Gastroesophageal sphincter (tissue), 3 donors: ENCODE data around the gene RRAD.

Experiments used
- CTCF ChIP-seq, 4 experiments: fragments of 200-600 bp in 2 of 4; fragments of 450-650 bp in 2 of 4; sonication (generic) in 1 of 4; IDR thresholded peaks; one replicate each; pipeline ENCODE4 v1.5.1; 2017 to 2019; ENCODE audit warnings: antibody characterized with exemption in 4 of 4, mild to moderate bottlenecking in 2 of 4, moderate library complexity in 2 of 4
- EP300 ChIP-seq: sonication (generic); formaldehyde crosslinking; IDR thresholded peaks from one replicate; pipeline ENCODE4 v1.6.1; 2017; ENCODE audit warnings: antibody characterized with exemption, mild to moderate bottlenecking
- POLR2A ChIP-seq, 2 donors: fragments of 450-650 bp; IDR thresholded peaks; one replicate each; pipeline ENCODE4 v1.6.1; 2017; ENCODE audit warnings: antibody characterized with exemption in 2 of 2, mild to moderate bottlenecking in 2 of 2, moderate library complexity in 1 of 2

- TF ChIP-seq CTCF (IDR thresholded peaks at IDR 0.05): no peak
- TF ChIP-seq POLR2A (IDR thresholded peaks at IDR 0.05): no peak
- no peak for TF ChIP-seq EP300
Observed at GRCh38 chr16:66959704-66960161, 34.4 kb upstream of the RRAD start.
